NB4 (cell line): ENCODE measurements around the gene ADGRL3.

Source experiments
- CTCF ChIP-seq: IDR thresholded peaks from one replicate; pipeline ENCODE4 v1.5.1; 2012; ENCODE audit warnings: low read depth, low read length
- MYC ChIP-seq: IDR thresholded peaks from 2 replicates; pipeline ENCODE4 v1.6.1; 2011; ENCODE audit warnings: low read depth, low read length
- POLR2A ChIP-seq: IDR thresholded peaks from 2 replicates; pipeline ENCODE4 v1.6.1; 2011; ENCODE audit warnings: mild to moderate bottlenecking; ENCODE audit not compliant: insufficient read length; ENCODE audit errors: extremely low read depth
- TF ChIP-seq, protein P1 (sequence below): IDR thresholded peaks from 2 replicates; pipeline ENCODE4 v1.6.1; 2011; ENCODE audit warnings: low read depth, low read length

DNA sequence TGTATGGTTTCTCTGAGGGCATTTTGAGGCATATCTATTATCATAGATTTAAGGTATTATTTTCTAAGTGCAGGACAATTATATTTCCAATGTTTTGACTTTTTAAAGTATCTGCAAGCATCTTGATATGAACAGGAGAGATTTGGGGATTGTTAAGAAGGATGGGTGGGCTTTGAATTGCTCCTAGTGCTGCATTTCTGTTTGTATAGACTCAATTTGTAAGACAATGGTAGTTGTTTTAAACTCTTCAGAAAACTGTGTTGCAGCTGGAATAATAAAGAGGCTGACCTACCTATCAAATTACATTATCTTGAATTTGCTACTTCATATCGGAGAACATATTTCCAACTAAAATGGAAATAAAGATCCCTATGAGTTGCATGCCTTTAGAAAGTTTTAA is 570.3 kb downstream of the ADGRL3 start:
- TF ChIP-seq CTCF, result no peak
- TF ChIP-seq, protein P1, sequence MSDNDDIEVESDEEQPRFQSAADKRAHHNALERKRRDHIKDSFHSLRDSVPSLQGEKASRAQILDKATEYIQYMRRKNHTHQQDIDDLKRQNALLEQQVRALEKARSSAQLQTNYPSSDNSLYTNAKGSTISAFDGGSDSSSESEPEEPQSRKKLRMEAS, result no peak
- no peak for TF ChIP-seq POLR2A
- no peak for TF ChIP-seq MYC
